Progenitor cell of endocrine pancreas (in vitro differentiated cells): ENCODE results near the gene KLC3. TPM values are rescaled to one million over a fixed set of nuclear protein-coding genes. Genes with fewer than 3 reads are reported as not detected.

Experiments
- DNase-seq: peaks from one replicate; pipeline ENCODE4 v3.0.0; 2021; ENCODE audit warnings: low spot score; ENCODE audit not compliant: unreplicated experiment
- H3K27ac Mint-ChIP-seq: 2 replicates; pipeline ENCODE4 v1.8.0; 2021; ENCODE audit warnings: mild to moderate bottlenecking, moderate library complexity, mixed read lengths
- H3K27me3 Mint-ChIP-seq: 2 replicates; pipeline ENCODE4 v1.8.0; 2021; ENCODE audit warnings: mixed read lengths
- H3K36me3 Mint-ChIP-seq: 2 replicates; pipeline ENCODE4 v1.8.0; 2022; ENCODE audit warnings: mixed read lengths; ENCODE audit not compliant: insufficient read depth
- H3K4me1 Mint-ChIP-seq: 2 replicates; pipeline ENCODE4 v1.8.0; 2021; ENCODE audit warnings: low read depth, mixed read lengths
- H3K4me3 Mint-ChIP-seq: 2 replicates; pipeline ENCODE4 v1.8.0; 2021; ENCODE audit warnings: low read depth, mild to moderate bottlenecking, moderate library complexity, mixed read lengths
- H3K9me3 Mint-ChIP-seq: 2 replicates; pipeline ENCODE4 v1.8.0; 2021; ENCODE audit warnings: low read depth, mixed read lengths
- CTCF ChIP-seq: fragments of 200-600 bp; sonication (generic); IDR thresholded peaks from one replicate; pipeline ENCODE4 v1.5.0; 2021; ENCODE audit warnings: antibody characterized with exemption, mild to moderate bottlenecking; ENCODE audit not compliant: unreplicated experiment
- total RNA-seq: library from RNA; stranded (reverse); gene quantifications from 2 replicates; pipeline ENCODE4 v1.2.1, GENCODE V29; 2021

KLC3 gene
- total RNA-seq, 1 donor from 2014 or later = 1.1 TPM

- peaks cover 2% of the 10 kb centered on the region for H3K4me1 Mint-ChIP-seq
- H3K9me3 Mint-ChIP-seq = no peaks in the 10 kb centered on the region
- no peak for DNase-seq
- no peaks in the 10 kb centered on the region for H3K36me3 Mint-ChIP-seq
- no peak for TF ChIP-seq CTCF
- peaks cover 21% of the 10 kb centered on the region for H3K27me3 Mint-ChIP-seq
- H3K4me3 Mint-ChIP-seq = no peak overlapping the region
- no peak overlapping the region for H3K27ac Mint-ChIP-seq
These were observed 4.9 kb downstream of the KLC3 start for GRCh38 chr19:45345506-45345860.

DNA sequence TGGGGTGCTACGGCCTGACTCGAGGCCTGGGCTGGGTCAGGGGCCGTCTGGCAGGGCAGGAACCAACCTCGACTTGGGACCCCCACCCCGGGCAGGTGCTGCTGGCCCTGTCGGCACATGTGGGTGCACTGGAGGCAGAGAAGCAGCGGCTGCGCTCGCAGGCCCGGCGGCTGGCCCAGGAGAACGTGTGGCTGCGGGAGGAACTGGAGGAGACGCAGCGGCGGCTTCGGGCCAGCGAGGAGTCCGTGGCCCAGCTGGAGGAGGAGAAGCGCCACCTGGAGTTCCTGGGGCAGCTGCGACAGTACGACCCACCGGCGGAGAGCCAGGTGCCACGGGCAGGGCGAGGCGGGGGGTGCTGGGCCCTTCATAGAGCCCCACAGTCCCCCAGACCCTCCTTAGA is 5.9 kb downstream of the KLC3 start:
- DNase-seq = no peak
- H3K36me3 Mint-ChIP-seq = peaks cover 1% of the 10 kb centered on the region
- H3K4me1 Mint-ChIP-seq = peaks cover 2% of the 10 kb centered on the region

GRCh38 chr19:45347570-45348366 is 7.2 kb downstream of the KLC3 start:
- no peak for TF ChIP-seq CTCF
- no peaks in the 10 kb centered on the region for H3K9me3 Mint-ChIP-seq
- no peak for DNase-seq
- H3K27me3 Mint-ChIP-seq = peaks cover 21% of the 10 kb centered on the region
- no peak overlapping the region for H3K27ac Mint-ChIP-seq
- no peak overlapping the region for H3K4me3 Mint-ChIP-seq
- H3K4me1 Mint-ChIP-seq = peaks cover 2% of the 10 kb centered on the region
- peaks cover 1% of the 10 kb centered on the region for H3K36me3 Mint-ChIP-seq

More for the DNA sequence above, 5.9 kb downstream of the KLC3 start:
- Mint-ChIP-seq H3K27me3 (peaks cover 21% of the 10 kb centered on the region), H3K27ac (no peak overlapping the region), H3K9me3 (no peaks in the 10 kb centered on the region), H3K4me3 (no peak overlapping the region)
- no peak for TF ChIP-seq CTCF

DNA sequence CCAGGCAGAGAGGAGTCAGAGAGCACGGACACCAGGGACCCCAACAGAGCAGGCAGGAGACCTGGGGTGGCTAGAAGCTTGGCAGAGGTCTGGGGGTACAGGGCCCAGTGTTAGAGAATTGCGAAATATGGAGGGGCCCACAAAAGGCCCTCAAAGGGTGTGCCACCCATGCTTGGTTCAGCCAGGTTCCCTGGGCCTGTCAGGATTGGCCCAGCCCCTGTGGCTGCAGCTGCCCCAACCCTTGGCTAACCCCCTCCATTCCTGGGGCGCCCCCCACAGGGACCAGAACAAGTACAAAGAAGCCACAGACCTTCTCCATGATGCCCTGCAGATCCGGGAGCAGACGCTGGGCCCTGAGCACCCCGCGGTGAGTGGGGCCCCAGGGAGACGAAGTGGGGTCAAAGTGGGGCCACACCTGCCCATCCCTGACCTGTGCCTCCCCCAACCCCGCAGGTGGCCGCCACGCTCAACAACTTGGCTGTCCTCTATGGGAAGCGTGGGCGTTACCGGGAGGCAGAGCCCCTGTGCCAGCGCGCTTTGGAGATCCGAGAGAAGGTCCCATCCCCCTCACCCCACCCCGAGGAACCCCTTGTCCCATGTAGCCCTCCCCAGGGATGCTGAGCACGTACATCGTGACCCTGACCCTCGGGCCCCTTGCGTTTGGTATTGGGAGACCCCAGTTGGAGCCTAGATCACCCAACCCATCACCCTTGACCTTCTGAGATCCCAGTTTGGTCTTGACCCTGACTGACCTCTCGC is 8.0 kb downstream of the KLC3 start:
- DNase-seq = no peak
- Mint-ChIP-seq H3K4me1 (peaks cover 2% of the 10 kb centered on the region), H3K4me3 (no peak overlapping the region), H3K27me3 (peaks cover 19% of the 10 kb centered on the region), H3K27ac (no peak overlapping the region), H3K36me3 (peaks cover 5% of the 10 kb centered on the region), H3K9me3 (no peaks in the 10 kb centered on the region)
- TF ChIP-seq CTCF = no peak

DNA sequence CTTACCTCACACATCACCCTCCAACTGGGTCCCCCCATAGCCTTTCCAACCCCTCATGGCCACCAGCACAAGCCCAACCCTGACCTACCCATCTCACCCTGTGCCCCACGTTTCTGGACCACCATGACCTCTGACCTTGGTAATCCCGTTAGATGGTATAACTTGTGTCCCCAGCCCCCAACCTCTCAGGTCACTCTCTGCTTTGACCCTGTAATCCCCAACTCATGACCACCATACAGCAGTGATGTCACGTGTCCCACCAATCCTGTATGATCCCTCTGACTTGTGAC is 8.5 kb downstream of the KLC3 start:
- H3K36me3 Mint-ChIP-seq = peaks cover 6% of the 10 kb centered on the region
- DNase-seq = no peak
- peaks cover 17% of the 10 kb centered on the region for H3K27me3 Mint-ChIP-seq
- TF ChIP-seq CTCF = no peak
- H3K27ac Mint-ChIP-seq = peak overlapping the region; percentile 83
- no peak overlapping the region for H3K4me3 Mint-ChIP-seq
- H3K4me1 Mint-ChIP-seq = peaks cover 2% of the 10 kb centered on the region
- no peaks in the 10 kb centered on the region for H3K9me3 Mint-ChIP-seq
